ENCODE measurements around the gene PXMP2. TPM values are rescaled to one million over a fixed set of nuclear protein-coding genes. Genes with fewer than 3 reads are reported as not detected.

The PXMP2 gene
- total RNA-seq, 2 donors from 2014 or later: 26.7 to 27.0 TPM

DNA sequence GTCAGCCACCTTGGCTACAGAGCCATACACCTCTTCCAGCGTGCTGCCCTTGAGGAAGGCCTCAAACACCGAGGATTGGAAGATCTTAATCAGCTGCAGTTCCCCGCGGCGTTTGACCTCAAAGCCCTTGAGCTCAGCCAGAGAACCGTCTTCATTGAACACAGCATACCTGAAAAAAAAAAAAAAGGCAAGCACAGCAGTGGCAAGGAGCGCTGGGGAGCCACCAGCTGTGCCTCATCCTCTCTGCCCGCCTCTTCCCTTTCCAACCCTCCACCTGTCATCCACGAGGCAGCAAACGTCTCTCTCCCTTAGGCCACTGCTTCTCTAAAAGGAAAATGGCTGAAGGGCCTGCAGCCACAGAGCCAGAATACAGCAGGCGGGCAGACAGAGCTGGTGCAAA lies 26.4 kb upstream of the PXMP2 start:
- WGBS, 2 experiments (ENCODE audit: insufficient coverage in 1 of 2, insufficient read length in 1 of 2): 91 to 94% methylated on average over 7 to 11 of the region's 11 CpGs
- Histone ChIP-seq H3K9me3 (ENCODE audit: control insufficient read depth, low read length) (no peaks in the 10 kb centered on the region), H3K27ac (ENCODE audit: low read depth, low read length) (no peak overlapping the region), H3K9ac (ENCODE audit: extremely low read depth, low read length, poor library complexity, severe bottlenecking) (no peak overlapping the region), H3K4me3 (ENCODE audit: low read length) (no peak overlapping the region), H3K4me1 (ENCODE audit: control insufficient read depth, insufficient read depth, low read length) (peaks cover 6% of the 10 kb centered on the region), H3K27me3 (ENCODE audit: control insufficient read depth, insufficient read depth, low read length, poor library complexity, severe bottlenecking) (no peaks in the 10 kb centered on the region), H3K36me3 (ENCODE audit: control insufficient read depth, insufficient read depth, low read length) (peaks cover 94% of the 10 kb centered on the region)
- Mint-ChIP-seq H3K36me3 (ENCODE audit: low read depth) (peaks cover 88% of the 10 kb centered on the region), H3K4me1 (peaks cover 17% of the 10 kb centered on the region), H3K27ac (no peak overlapping the region), H3K27me3 (ENCODE audit: insufficient read depth) (no peaks in the 10 kb centered on the region), H3K9me3 (no peaks in the 10 kb centered on the region), H3K4me3 (no peak overlapping the region)
- TF ChIP-seq, protein P1, sequence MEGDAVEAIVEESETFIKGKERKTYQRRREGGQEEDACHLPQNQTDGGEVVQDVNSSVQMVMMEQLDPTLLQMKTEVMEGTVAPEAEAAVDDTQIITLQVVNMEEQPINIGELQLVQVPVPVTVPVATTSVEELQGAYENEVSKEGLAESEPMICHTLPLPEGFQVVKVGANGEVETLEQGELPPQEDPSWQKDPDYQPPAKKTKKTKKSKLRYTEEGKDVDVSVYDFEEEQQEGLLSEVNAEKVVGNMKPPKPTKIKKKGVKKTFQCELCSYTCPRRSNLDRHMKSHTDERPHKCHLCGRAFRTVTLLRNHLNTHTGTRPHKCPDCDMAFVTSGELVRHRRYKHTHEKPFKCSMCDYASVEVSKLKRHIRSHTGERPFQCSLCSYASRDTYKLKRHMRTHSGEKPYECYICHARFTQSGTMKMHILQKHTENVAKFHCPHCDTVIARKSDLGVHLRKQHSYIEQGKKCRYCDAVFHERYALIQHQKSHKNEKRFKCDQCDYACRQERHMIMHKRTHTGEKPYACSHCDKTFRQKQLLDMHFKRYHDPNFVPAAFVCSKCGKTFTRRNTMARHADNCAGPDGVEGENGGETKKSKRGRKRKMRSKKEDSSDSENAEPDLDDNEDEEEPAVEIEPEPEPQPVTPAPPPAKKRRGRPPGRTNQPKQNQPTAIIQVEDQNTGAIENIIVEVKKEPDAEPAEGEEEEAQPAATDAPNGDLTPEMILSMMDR (conservative IDR thresholded peaks at IDR 0.05): no peak
- no peak for DNase-seq

DNA sequence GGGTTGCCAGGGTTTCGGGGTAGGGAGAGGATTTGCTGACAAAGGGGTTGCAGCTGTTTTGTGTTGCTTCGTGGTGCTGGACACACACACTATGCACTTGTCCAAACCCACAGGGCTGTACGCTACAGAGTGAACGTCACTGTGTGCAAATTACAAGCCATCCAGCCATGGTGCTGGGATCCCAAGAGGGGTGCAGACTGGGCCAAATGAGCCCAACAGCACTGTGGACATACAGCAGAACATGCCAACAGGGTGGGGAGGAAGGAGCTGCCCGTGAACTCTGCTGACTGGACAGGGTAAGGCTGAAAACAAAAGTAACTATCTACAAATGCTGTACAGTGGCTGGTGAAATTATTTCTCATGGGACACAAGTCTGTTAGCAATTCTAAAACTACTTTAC lies 25.4 kb upstream of the PXMP2 start:
- Histone ChIP-seq H3K4me3 (ENCODE audit: low read length) (no peak overlapping the region), H3K9me3 (ENCODE audit: control insufficient read depth, low read length) (no peaks in the 10 kb centered on the region), H3K27ac (ENCODE audit: low read depth, low read length) (no peak overlapping the region), H3K4me1 (ENCODE audit: control insufficient read depth, insufficient read depth, low read length) (peaks cover 6% of the 10 kb centered on the region), H3K9ac (ENCODE audit: extremely low read depth, low read length, poor library complexity, severe bottlenecking) (no peak overlapping the region), H3K27me3 (ENCODE audit: control insufficient read depth, insufficient read depth, low read length, poor library complexity, severe bottlenecking) (no peaks in the 10 kb centered on the region), H3K36me3 (ENCODE audit: control insufficient read depth, insufficient read depth, low read length) (peaks cover 97% of the 10 kb centered on the region)
- TF ChIP-seq, protein P1 (conservative IDR thresholded peaks at IDR 0.05): no peak
- Mint-ChIP-seq H3K27me3 (ENCODE audit: insufficient read depth) (no peaks in the 10 kb centered on the region), H3K36me3 (ENCODE audit: low read depth) (peaks cover 92% of the 10 kb centered on the region), H3K27ac (no peak overlapping the region), H3K4me3 (no peak overlapping the region), H3K4me1 (peaks cover 17% of the 10 kb centered on the region), H3K9me3 (no peaks in the 10 kb centered on the region)
- no peak for DNase-seq
- WGBS, 2 experiments (ENCODE audit: insufficient coverage in 1 of 2, insufficient read length in 1 of 2): 82 to 83% methylated on average over 4 to 5 of the region's 5 CpGs

DNA sequence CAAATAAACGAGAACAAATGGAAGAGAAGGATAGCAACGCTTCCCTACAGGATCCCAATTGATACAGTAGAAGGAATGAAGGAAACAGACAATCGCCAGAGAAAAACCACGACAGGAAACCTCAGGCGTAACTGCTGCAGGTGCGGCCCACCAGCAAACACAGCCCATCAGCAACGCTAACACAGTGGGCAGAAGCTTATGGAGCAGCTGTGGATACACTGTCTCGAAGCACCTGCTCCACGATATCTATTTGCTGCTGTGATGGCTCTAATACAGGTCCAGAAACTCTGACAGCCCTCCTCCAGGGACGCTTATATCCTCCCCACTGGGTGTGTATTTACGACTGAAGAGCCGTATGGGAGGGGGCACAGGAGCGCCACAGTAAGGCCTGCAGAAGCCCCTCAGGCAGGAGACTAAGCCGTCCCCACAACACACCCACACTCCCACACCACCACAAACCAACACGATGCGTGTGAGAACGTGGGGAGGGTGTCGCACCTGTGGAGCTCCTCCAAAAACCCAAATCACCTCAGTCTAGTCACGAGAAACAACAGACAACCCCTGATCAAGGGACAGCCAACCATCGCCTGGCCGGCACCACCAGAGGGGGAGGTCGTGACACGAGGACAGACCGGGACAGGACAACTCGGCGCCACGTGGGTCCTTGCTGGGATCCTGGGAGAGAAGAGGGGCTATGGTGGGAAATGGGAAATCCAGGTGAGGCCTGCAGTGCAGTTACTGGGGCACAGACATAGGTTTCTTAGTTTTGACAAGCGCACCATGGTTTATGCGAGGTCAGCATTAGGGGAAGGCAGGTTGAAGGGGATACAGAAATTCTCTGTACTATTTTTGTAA lies 24.3 kb upstream of the PXMP2 start:
- Histone ChIP-seq H3K27me3 (ENCODE audit: control insufficient read depth, insufficient read depth, low read length, poor library complexity, severe bottlenecking) (no peaks in the 10 kb centered on the region), H3K27ac (ENCODE audit: low read depth, low read length) (no peak overlapping the region), H3K9ac (ENCODE audit: extremely low read depth, low read length, poor library complexity, severe bottlenecking) (no peak overlapping the region), H3K4me1 (ENCODE audit: control insufficient read depth, insufficient read depth, low read length) (peaks cover 6% of the 10 kb centered on the region), H3K4me3 (ENCODE audit: low read length) (no peak overlapping the region), H3K9me3 (ENCODE audit: control insufficient read depth, low read length) (no peaks in the 10 kb centered on the region), H3K36me3 (ENCODE audit: control insufficient read depth, insufficient read depth, low read length) (peaks cover 96% of the 10 kb centered on the region)
- TF ChIP-seq, protein P1 (conservative IDR thresholded peaks at IDR 0.05): no peak
- Mint-ChIP-seq H3K36me3 (ENCODE audit: low read depth) (peaks cover 91% of the 10 kb centered on the region), H3K9me3 (no peaks in the 10 kb centered on the region), H3K27me3 (ENCODE audit: insufficient read depth) (no peaks in the 10 kb centered on the region), H3K4me1 (peaks cover 17% of the 10 kb centered on the region), H3K27ac (no peak overlapping the region), H3K4me3 (no peak overlapping the region)
- 95 to 97% methylated on average over 19 to 29 of the region's 29 CpGs for WGBS, 2 experiments (ENCODE audit: insufficient coverage in 1 of 2, insufficient read length in 1 of 2)
- no peak for DNase-seq
